GM12874 (cell line): ENCODE data around the gene KIF6.

ENCODE experiments used
- CTCF ChIP-seq: IDR thresholded peaks from 2 replicates; pipeline ENCODE4 v1.5.1; 2011; ENCODE audit warnings: low read depth, mild to moderate bottlenecking, control low read depth, low read length, moderate library complexity; ENCODE audit not compliant: insufficient read depth

KIF6 gene

GRCh38 chr6:39338397-39338796, 386.8 kb downstream of the KIF6 start:
- no peak for TF ChIP-seq CTCF

GRCh38 chr6:39335780-39336545, 389.2 kb downstream of the KIF6 start:
- TF ChIP-seq CTCF, result no peak

- TF ChIP-seq CTCF, result no peak
These were observed 391.4 kb downstream of the KIF6 start for GRCh38 chr6:39333644-39334438.

GRCh38 chr6:39330476-39330875, 394.7 kb downstream of the KIF6 start:
- TF ChIP-seq CTCF, result no peak

- no peak for TF ChIP-seq CTCF
These were observed 395.2 kb downstream of the KIF6 start for GRCh38 chr6:39330057-39330456.

- no peak for TF ChIP-seq CTCF
These were observed 397.1 kb downstream of the KIF6 start for GRCh38 chr6:39328066-39328465.

GRCh38 chr6:39327507-39327906, 397.7 kb downstream of the KIF6 start:
- no peak for TF ChIP-seq CTCF
